Measurements from ENCODE around the gene NFATC1. TPM values are rescaled to one million over a fixed set of nuclear protein-coding genes. Genes with fewer than 3 reads are reported as not detected.

NFATC1 gene
- total RNA-seq, 4 donors from 2014 or later, result 5.3 to 19.1 (median 11.8) TPM

GRCh38 chr18:79534356-79534755 is 138.6 kb downstream of the NFATC1 start:
- Histone ChIP-seq H3K27ac (no peak overlapping the region), H3K36me3 (no peaks in the 10 kb centered on the region), H3K27me3 (peaks cover 9% of the 10 kb centered on the region), H3K4me1 (no peaks in the 10 kb centered on the region), H3K9me3 (peaks cover 0 to 4% of the 10 kb centered on the region in 2 donors), H3K4me3 (no peak overlapping the region)
- intact Hi-C loops (cut with DNase I; ENCODE audit: low total_unique reads) (no loop called here), in situ Hi-C loops (cut with MboI; ENCODE audit: low pct_ligation_motif_present in 1 of 4, low pct_unique_long_range_greater_than_20kb in 1 of 4, low sequenced_read_pairs in 3 of 4) (loop anchor here in 3 of 4 donors (5.0 to 10.0 kb wide), 2 partner anchors 157 to 160 kb away; no protein-coding TSS in a partner anchor)
- TF ChIP-seq POLR2A (IDR thresholded peaks at IDR 0.05) (no peak), POLR2AphosphoS5 (IDR thresholded peaks at IDR 0.05) (no peak)
- DNase-seq, result no peak
- 88% methylated on average over 13 of the region's 13 CpGs; no CpG with 5 or more reads in 1 of the 2 donors for WGBS, 2 donors (ENCODE audit: low coverage in 1 of 2)

GRCh38 chr18:79537758-79538157 is 142.0 kb downstream of the NFATC1 start:
- H3K4me1 ChIP-seq, result no peaks in the 10 kb centered on the region
- in situ Hi-C loops (cut with MboI; ENCODE audit: low pct_ligation_motif_present in 1 of 4, low pct_unique_long_range_greater_than_20kb in 1 of 4, low sequenced_read_pairs in 3 of 4) (loop anchor here in 2 of 4 donors (10.0 kb wide), 1 partner anchor 163 kb away; no protein-coding TSS in a partner anchor), intact Hi-C loops (cut with DNase I; ENCODE audit: low total_unique reads) (loop anchor here (5.0 kb wide), 1 partner anchor 105 kb away; no protein-coding TSS in a partner anchor)
- H3K27me3 ChIP-seq, result no peaks in the 10 kb centered on the region
- no peak for TF ChIP-seq CTCF (IDR thresholded peaks at IDR 0.05)
- TF ChIP-seq POLR2A (IDR thresholded peaks at IDR 0.05), result no peak
- TF ChIP-seq POLR2AphosphoS5 (IDR thresholded peaks at IDR 0.05), result no peak
- WGBS, 2 donors (ENCODE audit: low coverage in 1 of 2), result 84 to 93% methylated on average over 8 of the region's 8 CpGs
- no peak for DNase-seq
- no peaks in the 10 kb centered on the region for H3K36me3 ChIP-seq
- H3K9me3 ChIP-seq, result peaks cover 0 to 4% of the 10 kb centered on the region in 2 donors
- H3K4me3 ChIP-seq, result no peak overlapping the region
- H3K27ac ChIP-seq, result no peak overlapping the region

- in situ Hi-C loops (cut with MboI; ENCODE audit: low pct_ligation_motif_present in 1 of 4, low pct_unique_long_range_greater_than_20kb in 1 of 4, low sequenced_read_pairs in 3 of 4), result loop anchor here in 2 of 4 donors (10.0 kb wide), 1 partner anchor 164 kb away; no protein-coding TSS in a partner anchor
Measured at GRCh38 chr18:79538635-79539034, 142.9 kb downstream of the NFATC1 start.

GRCh38 chr18:79540161-79540903 is 144.6 kb downstream of the NFATC1 start:
- intact Hi-C loops (cut with DNase I; ENCODE audit: low total_unique reads) (no loop called here), in situ Hi-C loops (cut with MboI; ENCODE audit: low pct_ligation_motif_present in 1 of 4, low pct_unique_long_range_greater_than_20kb in 1 of 4, low sequenced_read_pairs in 3 of 4) (no loop called here)
- TF ChIP-seq POLR2A (IDR thresholded peaks at IDR 0.05) (no peak), EP300 (IDR thresholded peaks at IDR 0.05; ENCODE audit: low read depth) (no peak), CTCF (IDR thresholded peaks at IDR 0.05) (no peak), POLR2AphosphoS5 (IDR thresholded peaks at IDR 0.05) (no peak)
- 77 to 80% methylated on average over 2 to 16 of the region's 16 CpGs for WGBS, 2 donors (ENCODE audit: low coverage in 1 of 2)
- Histone ChIP-seq H3K4me3 (no peak overlapping the region), H3K27ac (no peak overlapping the region), H3K36me3 (no peaks in the 10 kb centered on the region), H3K9me3 (peaks cover 0 to 4% of the 10 kb centered on the region in 2 donors), H3K4me1 (no peaks in the 10 kb centered on the region), H3K27me3 (no peaks in the 10 kb centered on the region)
- no peak for DNase-seq

More at GRCh38 chr18:79538635-79539034, 142.9 kb downstream of the NFATC1 start:
- TF ChIP-seq POLR2AphosphoS5 (IDR thresholded peaks at IDR 0.05) (no peak), POLR2A (IDR thresholded peaks at IDR 0.05) (no peak), CTCF (IDR thresholded peaks at IDR 0.05) (no peak), EP300 (IDR thresholded peaks at IDR 0.05; ENCODE audit: low read depth) (no peak)
- H3K27me3 ChIP-seq, result no peaks in the 10 kb centered on the region
- H3K4me3 ChIP-seq, result no peak overlapping the region
- no peaks in the 10 kb centered on the region for H3K4me1 ChIP-seq
- H3K9me3 ChIP-seq, result peaks cover 0 to 4% of the 10 kb centered on the region in 2 donors
- DNase-seq, result no peak
- H3K27ac ChIP-seq, result no peak overlapping the region
- WGBS, 2 donors (ENCODE audit: low coverage in 1 of 2), result 93% methylated on average over 6 to 12 of the region's 12 CpGs
- no peaks in the 10 kb centered on the region for H3K36me3 ChIP-seq
- intact Hi-C loops (cut with DNase I; ENCODE audit: low total_unique reads), result loop anchor here (5.0 kb wide), 1 partner anchor 104 kb away; no protein-coding TSS in a partner anchor

All from transverse colon (tissue), 4 donors.